IMR-90 (cell line): Measurements from ENCODE around the gene STX16.

Experiments
- BHLHE40 ChIP-seq: fragments of 150-350 bp; IDR thresholded peaks from 2 replicates; pipeline ENCODE4 v1.6.1; 2016; ENCODE audit warnings: mild to moderate bottlenecking, low read depth, low read length
- CTCF ChIP-seq: conservative IDR thresholded peaks from 2 replicates; pipeline ENCODE4 v1.5.1; 2012; ENCODE audit warnings: mild to moderate bottlenecking, low read depth, low read length, improper control_type of control experiment
- POLR2A ChIP-seq: IDR thresholded peaks from 2 replicates; pipeline ENCODE4 v1.6.1; 2012; ENCODE audit warnings: mild to moderate bottlenecking, low read depth, low read length
- SMC3 ChIP-seq: fragments of 150-350 bp; IDR thresholded peaks from 2 replicates; pipeline ENCODE4 v1.6.1; 2016; ENCODE audit warnings: low read depth, mild to moderate bottlenecking, antibody characterized with exemption, low read length, moderate library complexity

- TF ChIP-seq CTCF (no peak), POLR2A (no peak), SMC3 (no peak), BHLHE40 (no peak)
These were observed 14.6 kb upstream of the STX16 start for GRCh38 chr20:58636396-58636982.
